Sigmoid colon (tissue), 7 donors: ENCODE measurements around the gene SPACA7. TPM values are rescaled to one million over a fixed set of nuclear protein-coding genes. Genes with fewer than 3 reads are reported as not detected.

Experiments
- DNase-seq: peaks from one replicate; pipeline ENCODE4 v3.0.0-alpha.2; 2019
- H3K27ac ChIP-seq, 4 donors: fragments of 200-600 bp; sonication (generic); one replicate each; pipeline ENCODE4 v1.5.1; 2016 to 2019; ENCODE audit warnings: mild to moderate bottlenecking in 1 of 4
- H3K27me3 ChIP-seq, 3 donors: fragments of 200-600 bp; sonication (generic); one replicate each; pipeline ENCODE4 v1.5.1; 2019; ENCODE audit warnings: mild to moderate bottlenecking in 1 of 3
- H3K36me3 ChIP-seq, 4 donors: fragments of 200-600 bp; sonication (generic); one replicate each; pipeline ENCODE4 v1.5.1; 2016 to 2019
- H3K4me1 ChIP-seq, 4 donors: fragments of 200-600 bp; sonication (generic); one replicate each; pipeline ENCODE4 v1.5.1; 2017 to 2019
- H3K4me3 ChIP-seq, 4 donors: fragments of 200-600 bp; sonication (generic); one replicate each; pipeline ENCODE4 v1.5.1; 2017 to 2019; ENCODE audit warnings: mild to moderate bottlenecking in 2 of 4, moderate library complexity in 1 of 4
- H3K9me3 ChIP-seq, 4 donors: fragments of 200-600 bp in 3 of 4; sonication (generic) in 3 of 4; one replicate each; pipeline versions ENCODE4 v1.5.1 to v1.6.1; 2013 to 2019
- EP300 ChIP-seq, 4 donors: sonication (generic); formaldehyde crosslinking; IDR thresholded peaks; one replicate each; pipeline ENCODE4 v1.6.1; 2017; ENCODE audit warnings: antibody characterized with exemption in 4 of 4
- POLR2A ChIP-seq, 2 donors: fragments of 450-650 bp; IDR thresholded peaks; one replicate each; pipeline ENCODE4 v1.6.1; 2016; ENCODE audit warnings: antibody characterized with exemption in 2 of 2, mild to moderate bottlenecking in 2 of 2, moderate library complexity in 2 of 2
- POLR2AphosphoS5 ChIP-seq, 4 donors: sonication (generic); formaldehyde crosslinking; IDR thresholded peaks; one replicate each; pipeline ENCODE4 v1.6.1; 2017; ENCODE audit warnings: antibody characterized with exemption in 4 of 4
- WGBS, 2 donors: extraction: QIAGEN DNeasy Blood & Tissue Kit; methylation state at CpG; one replicate each; pipeline ENCODE4 v1.1.7; 2013; 5-methylcytosine and 5-hydroxymethylcytosine counted together
- intact Hi-C: fragments of 100-400 bp; cut with DNase I; formaldehyde crosslinking; loops from one replicate; pipeline ENCODE4 v1.15.1; 2023
- polyA plus RNA-seq, 3 donors: library from polyadenylated mRNA; stranded (reverse); fragments of 200-250 nt; gene quantifications; one replicate each; pipeline ENCODE4 v1.2.3, GENCODE V29; 2013
- total RNA-seq, 4 donors: library from RNA; depleted of rRNA; stranded (reverse); fragments of >200 nt; gene quantifications; one replicate each; pipeline ENCODE4 v1.1.0, GENCODE V29; 2016
- TF ChIP-seq, protein P1 (sequence below), 4 experiments: fragments of 450-650 bp in 3 of 4; fragments of 200-600 bp in 1 of 4; IDR thresholded peaks; one replicate each; pipeline ENCODE4 v1.5.1; 2016 to 2019; ENCODE audit warnings: antibody characterized with exemption in 4 of 4, mild to moderate bottlenecking in 3 of 4, moderate library complexity in 2 of 4
- donor health status: healthy with polysubstance abuse.
- donor health status: Bipolar disorder and iron deficiency.
- donor health status: healthy.

Gene SPACA7
- total and polyA plus RNA-seq, 7 donors = not detected

DNA sequence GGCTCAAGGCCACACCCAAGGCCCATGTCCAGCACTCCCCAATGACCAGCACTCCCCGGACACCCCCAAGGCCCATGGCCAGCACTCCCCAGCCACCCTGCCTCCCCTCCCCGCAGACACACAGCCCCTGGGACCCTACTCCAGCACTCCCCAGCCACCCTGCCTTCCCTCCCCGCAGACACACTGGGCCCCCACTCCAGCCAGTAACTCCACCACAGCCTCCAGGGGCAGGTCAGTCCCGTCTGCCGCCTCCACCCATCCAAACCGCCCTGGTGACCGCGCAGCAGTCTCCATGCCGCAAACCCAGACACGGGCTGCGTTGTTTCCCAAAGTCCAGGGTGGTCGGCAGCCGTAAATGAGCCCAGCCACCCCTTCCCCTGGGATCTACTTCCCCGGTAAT is 70.7 kb downstream of the SPACA7 start:
- Histone ChIP-seq H3K27ac (no peak overlapping the region), H3K4me1 (peaks cover 0 to 9% (median 2%) of the 10 kb centered on the region in 4 donors), H3K9me3 (no peaks in the 10 kb centered on the region), H3K27me3 (peaks cover 15 to 63% (median 32%) of the 10 kb centered on the region in 3 donors), H3K36me3 (no peaks in the 10 kb centered on the region), H3K4me3 (no peak overlapping the region)
- WGBS, 2 donors = 86 to 93% methylated on average over 14 of the region's 14 CpGs
- TF ChIP-seq POLR2A (IDR thresholded peaks at IDR 0.05) (no peak), EP300 (IDR thresholded peaks at IDR 0.05) (no peak), POLR2AphosphoS5 (IDR thresholded peaks at IDR 0.05) (no peak)
- TF ChIP-seq, protein P1, sequence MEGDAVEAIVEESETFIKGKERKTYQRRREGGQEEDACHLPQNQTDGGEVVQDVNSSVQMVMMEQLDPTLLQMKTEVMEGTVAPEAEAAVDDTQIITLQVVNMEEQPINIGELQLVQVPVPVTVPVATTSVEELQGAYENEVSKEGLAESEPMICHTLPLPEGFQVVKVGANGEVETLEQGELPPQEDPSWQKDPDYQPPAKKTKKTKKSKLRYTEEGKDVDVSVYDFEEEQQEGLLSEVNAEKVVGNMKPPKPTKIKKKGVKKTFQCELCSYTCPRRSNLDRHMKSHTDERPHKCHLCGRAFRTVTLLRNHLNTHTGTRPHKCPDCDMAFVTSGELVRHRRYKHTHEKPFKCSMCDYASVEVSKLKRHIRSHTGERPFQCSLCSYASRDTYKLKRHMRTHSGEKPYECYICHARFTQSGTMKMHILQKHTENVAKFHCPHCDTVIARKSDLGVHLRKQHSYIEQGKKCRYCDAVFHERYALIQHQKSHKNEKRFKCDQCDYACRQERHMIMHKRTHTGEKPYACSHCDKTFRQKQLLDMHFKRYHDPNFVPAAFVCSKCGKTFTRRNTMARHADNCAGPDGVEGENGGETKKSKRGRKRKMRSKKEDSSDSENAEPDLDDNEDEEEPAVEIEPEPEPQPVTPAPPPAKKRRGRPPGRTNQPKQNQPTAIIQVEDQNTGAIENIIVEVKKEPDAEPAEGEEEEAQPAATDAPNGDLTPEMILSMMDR (IDR thresholded peaks at IDR 0.05) = no peak
- DNase-seq = peak; percentile 56
- intact Hi-C loops = no loop called here

DNA sequence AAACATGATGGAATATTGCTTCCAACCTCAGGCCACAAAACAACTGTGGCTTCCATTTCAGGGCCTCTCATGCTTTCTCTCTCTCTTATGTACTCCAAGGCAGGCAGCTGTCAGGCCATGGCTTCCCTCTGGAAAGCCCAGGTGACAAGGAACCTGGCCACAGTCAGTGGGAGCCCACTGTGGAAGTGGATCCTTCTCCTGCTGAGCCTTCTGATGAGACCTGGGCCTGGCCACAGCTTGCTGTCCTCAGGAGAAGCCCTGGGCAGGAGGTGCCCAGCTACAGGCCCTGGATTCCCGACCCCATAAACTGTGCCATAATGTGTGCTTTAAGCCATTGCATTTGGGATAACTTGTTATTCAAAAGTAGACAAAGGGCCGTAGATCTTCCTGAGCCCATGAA is 71.2 kb downstream of the SPACA7 start:
- TF ChIP-seq POLR2A (IDR thresholded peaks at IDR 0.05) (no peak), POLR2AphosphoS5 (IDR thresholded peaks at IDR 0.05) (no peak)
- intact Hi-C loops = no loop called here
- Histone ChIP-seq H3K4me1 (peaks cover 0 to 9% (median 2%) of the 10 kb centered on the region in 4 donors), H3K36me3 (no peaks in the 10 kb centered on the region), H3K27me3 (peaks cover 15 to 58% (median 29%) of the 10 kb centered on the region in 3 donors), H3K4me3 (no peak overlapping the region), H3K9me3 (no peaks in the 10 kb centered on the region), H3K27ac (no peak overlapping the region)
- DNase-seq = no peak
- 49 to 81% methylated on average over 2 of the region's 2 CpGs for WGBS, 2 donors

DNA sequence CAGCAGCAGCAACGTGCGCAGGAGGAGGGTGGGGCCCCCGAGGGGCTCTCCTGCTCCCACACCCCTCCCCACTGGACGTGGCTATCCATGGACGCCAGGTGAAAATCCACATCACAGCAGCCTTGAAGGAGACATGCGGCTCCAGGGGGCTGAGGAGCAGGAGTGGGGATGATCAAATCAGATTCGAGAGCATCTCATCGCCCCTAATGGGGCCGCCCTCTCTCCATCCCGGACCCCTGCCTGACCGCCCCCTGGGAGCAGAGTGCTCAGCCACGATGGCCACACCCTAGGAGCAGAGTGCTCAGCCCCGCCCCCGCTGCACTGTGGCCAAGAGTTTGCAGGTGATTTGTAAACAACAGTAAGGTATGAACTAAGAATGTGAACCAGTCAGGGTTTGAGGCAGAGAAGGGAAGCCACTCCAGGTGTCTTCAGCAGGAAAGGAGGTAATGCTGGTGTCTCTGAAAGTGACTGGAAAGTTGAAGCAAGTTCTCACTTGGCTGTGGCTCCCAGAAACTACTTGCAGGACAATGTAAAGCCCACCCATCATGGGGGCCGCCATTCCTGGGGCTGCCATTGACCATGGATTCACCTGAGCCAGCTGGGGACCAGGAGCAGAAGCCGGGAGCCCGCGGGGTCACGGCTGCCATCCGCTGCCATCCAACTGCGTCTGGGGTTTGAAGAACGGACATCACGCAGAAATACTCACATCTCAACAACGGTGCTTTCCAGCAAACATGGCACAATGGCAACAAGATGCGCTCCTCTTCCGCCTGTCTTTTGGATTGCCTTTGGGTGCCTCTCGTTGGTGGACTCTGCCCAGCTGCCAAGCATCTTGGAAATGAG is 71.8 kb downstream of the SPACA7 start:
- TF ChIP-seq, protein P1 (IDR thresholded peaks at IDR 0.05) = no peak
- TF ChIP-seq POLR2A (IDR thresholded peaks at IDR 0.05) (no peak), POLR2AphosphoS5 (IDR thresholded peaks at IDR 0.05) (no peak), EP300 (IDR thresholded peaks at IDR 0.05) (no peak)
- Histone ChIP-seq H3K27me3 (peaks cover 11 to 51% (median 23%) of the 10 kb centered on the region in 3 donors), H3K4me3 (no peak overlapping the region), H3K36me3 (no peaks in the 10 kb centered on the region), H3K27ac (no peak overlapping the region), H3K4me1 (peaks cover 0 to 9% (median 0%) of the 10 kb centered on the region in 4 donors), H3K9me3 (no peaks in the 10 kb centered on the region)
- DNase-seq = no peak
- WGBS, 2 donors = 56 to 82% methylated on average over 27 of the region's 27 CpGs
- intact Hi-C loops = no loop called here

DNA sequence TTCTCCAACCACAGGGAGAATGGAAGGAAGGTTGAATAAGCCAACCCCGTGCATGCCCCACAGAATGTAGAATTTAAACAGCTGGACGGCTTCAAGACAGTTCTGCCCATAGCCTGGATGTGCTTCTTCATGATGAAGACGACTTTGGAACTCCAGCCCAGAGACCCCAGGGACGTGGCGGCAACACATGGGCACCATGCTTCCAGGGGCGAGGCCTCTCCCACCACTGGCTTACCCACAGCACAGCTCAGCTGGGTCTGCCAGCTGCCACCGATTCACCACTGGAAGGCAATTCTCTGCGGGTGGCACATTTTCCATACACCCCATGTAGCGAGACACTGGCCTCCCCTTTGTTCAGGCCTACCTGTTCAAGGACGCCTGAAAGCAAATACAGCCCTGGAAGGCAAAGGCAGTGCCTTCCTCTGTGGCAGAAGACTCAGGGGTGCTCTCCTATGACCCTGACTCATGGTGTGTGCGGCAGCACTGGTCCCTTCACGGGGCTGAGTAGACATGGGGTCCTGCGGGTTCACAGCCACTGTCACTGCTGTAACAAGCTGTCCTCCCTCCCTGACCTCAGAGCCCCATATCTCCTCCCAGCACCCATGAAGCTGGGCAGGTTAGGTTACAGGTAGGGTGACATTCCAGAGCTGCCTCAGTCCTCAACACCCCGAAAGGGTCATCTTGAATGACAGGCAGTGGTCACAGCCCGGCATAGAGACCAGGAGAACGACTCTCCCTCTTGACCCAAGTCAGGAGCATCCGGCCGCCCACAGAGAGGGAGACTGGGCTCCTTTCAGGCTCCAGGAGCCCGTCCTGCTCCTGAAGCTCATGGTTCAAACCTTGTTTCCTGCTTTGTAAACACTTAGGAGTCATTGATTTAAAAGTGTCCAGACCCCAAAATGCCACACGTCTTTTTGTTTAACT is 72.7 kb downstream of the SPACA7 start:
- TF ChIP-seq, protein P1 (IDR thresholded peaks at IDR 0.05) = no peak
- no peak for TF ChIP-seq EP300 (IDR thresholded peaks at IDR 0.05)
- TF ChIP-seq POLR2AphosphoS5 (IDR thresholded peaks at IDR 0.05) = no peak
- TF ChIP-seq POLR2A (IDR thresholded peaks at IDR 0.05) = no peak
- Histone ChIP-seq H3K9me3 (no peaks in the 10 kb centered on the region), H3K27ac (no peak overlapping the region), H3K4me1 (peaks cover 0 to 3% (median 0%) of the 10 kb centered on the region in 4 donors), H3K27me3 (peaks cover 4 to 42% (median 17%) of the 10 kb centered on the region in 3 donors), H3K4me3 (no peak overlapping the region), H3K36me3 (no peaks in the 10 kb centered on the region)
- WGBS, 2 donors = 81 to 84% methylated on average over 20 of the region's 20 CpGs
- intact Hi-C loops = no loop called here
- DNase-seq = peak; percentile 48

DNA sequence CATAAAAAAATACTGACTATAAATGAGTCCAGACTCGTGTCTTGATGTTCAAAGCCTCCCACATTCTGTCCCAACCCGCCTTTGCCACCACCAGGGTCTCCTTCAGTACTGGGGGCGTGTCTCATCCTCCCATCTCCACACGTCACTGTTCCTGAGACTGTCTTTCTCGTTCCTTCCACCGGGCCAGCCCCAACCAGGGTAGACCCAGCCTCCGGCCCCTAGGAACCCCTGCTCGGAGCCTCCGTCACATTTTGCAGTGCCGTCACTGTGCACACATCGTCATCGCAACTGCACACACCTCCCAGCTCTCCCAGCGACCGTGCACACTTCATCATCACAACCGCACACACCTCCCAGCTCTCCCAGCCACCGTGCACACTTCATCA is 73.4 kb downstream of the SPACA7 start:
- 73 to 75% methylated on average over 16 of the region's 16 CpGs for WGBS, 2 donors
- intact Hi-C loops = no loop called here

More for the DNA sequence above, 73.4 kb downstream of the SPACA7 start:
- H3K9me3 ChIP-seq = no peaks in the 10 kb centered on the region
- H3K4me1 ChIP-seq = no peaks in the 10 kb centered on the region
- no peak overlapping the region for H3K4me3 ChIP-seq
- H3K27ac ChIP-seq = no peak overlapping the region
- DNase-seq = no peak
- peaks cover 0 to 36% (median 12%) of the 10 kb centered on the region in 3 donors for H3K27me3 ChIP-seq
- no peak for TF ChIP-seq POLR2A (IDR thresholded peaks at IDR 0.05)
- H3K36me3 ChIP-seq = no peaks in the 10 kb centered on the region
